Epithelial cell of prostate (primary cell): ENCODE data around the gene PTPRJ.
"Not testable (repeated sequence)": the region's sequence is repeated elsewhere in the genome, so short reads cannot be mapped to it uniquely, and the experiment has no call there.

Experiments used
- DNase-seq: peaks from one replicate; pipeline ENCODE4 v3.0.0-alpha.2; 2011; ENCODE audit warnings: low read depth, low spot score
- H3K27ac ChIP-seq: fragments of 450-650 bp; 2 replicates; pipeline ENCODE4 v1.5.1; 2017; ENCODE audit warnings: mild to moderate bottlenecking

Gene PTPRJ

DNA sequence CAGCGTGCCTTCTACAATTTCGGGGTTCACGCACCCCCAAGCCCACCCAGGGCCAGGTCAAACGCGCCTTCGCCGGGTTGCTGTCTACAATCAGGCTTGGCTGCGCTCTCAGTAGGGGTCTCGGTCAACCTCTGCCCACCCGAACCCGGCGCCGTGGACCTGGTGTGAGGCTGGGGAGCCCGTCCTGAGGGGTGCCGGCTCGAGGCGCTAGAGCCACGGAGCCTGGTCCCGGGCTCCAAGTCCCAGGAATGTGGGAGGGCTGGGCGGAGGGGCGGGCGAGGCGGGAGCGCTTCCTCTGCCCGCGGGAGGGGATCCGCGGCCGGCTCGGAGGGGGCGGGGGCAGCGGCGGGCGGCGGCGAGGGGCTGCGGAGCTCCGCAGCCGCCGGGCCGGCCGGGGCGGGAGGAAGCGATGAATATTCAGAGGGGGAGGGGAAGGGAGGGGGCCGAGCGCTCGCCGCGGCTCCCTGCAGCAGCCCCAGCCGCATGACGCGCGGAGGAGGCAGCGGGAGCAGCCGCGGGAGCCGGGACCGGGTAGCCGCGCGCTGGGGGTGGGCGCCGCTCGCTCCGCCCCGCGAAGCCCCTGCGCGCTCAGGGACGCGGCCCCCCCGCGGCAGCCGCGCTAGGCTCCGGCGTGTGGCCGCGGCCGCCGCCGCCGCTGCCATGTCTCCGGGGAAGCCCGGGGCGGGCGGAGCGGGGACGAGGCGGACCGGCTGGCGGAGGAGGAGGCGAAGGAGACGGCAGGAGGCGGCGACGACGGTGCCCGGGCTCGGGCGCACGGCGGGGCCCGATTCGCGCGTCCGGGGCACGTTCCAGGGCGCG is at the start of gene PTPRJ:
Gene PTPRJ (plus strand): TSS at position 472 of the 819 bp plus-strand sequence. CDS start 354 bp downstream, outside the sequence.
- DNase-seq, result no peak
- no peak within 1 kb of the TSS for H3K27ac ChIP-seq

DNA sequence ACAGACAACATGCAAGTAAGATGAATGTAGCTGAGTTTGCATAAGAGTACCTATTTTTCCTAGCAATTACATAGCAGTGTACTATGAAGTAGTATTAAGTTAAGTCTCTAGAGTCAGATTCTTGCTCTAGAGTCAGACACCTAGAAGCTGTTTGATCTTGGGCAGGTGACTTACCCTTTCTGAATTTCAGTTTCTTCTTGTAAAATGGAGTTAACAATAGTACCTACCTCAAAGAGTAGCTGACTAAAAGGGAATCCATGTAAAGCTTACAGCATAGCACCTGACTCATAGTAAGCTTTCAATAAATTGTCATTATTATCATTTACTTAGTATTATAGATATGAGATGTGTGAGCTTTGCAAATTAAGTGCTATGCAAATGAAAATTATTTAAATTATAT is 47.8 kb upstream of the PTPRJ start:
- no peak for DNase-seq
- no peak overlapping the region for H3K27ac ChIP-seq

DNA sequence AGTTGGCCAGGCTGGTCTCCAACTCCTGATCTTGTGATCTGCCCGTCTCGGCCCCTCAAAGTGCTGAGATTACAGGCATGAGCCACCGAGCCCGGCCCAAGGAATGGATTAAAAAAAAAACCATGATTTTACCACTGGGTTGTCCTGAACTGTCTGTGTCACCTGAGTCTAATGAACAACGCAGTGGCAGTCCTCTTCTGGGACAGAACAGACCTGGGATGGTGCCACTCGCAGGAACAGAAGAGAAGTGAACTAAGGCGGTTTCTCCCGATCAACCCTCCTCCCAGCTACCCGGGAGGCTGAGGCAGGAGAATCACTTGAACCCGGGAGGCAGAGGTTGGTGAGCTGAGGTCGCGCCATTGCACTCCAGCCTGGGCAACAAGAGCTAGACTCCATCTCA is 46.6 kb upstream of the PTPRJ start:
- H3K27ac ChIP-seq, DNase-seq: not testable (repeated sequence)

DNA sequence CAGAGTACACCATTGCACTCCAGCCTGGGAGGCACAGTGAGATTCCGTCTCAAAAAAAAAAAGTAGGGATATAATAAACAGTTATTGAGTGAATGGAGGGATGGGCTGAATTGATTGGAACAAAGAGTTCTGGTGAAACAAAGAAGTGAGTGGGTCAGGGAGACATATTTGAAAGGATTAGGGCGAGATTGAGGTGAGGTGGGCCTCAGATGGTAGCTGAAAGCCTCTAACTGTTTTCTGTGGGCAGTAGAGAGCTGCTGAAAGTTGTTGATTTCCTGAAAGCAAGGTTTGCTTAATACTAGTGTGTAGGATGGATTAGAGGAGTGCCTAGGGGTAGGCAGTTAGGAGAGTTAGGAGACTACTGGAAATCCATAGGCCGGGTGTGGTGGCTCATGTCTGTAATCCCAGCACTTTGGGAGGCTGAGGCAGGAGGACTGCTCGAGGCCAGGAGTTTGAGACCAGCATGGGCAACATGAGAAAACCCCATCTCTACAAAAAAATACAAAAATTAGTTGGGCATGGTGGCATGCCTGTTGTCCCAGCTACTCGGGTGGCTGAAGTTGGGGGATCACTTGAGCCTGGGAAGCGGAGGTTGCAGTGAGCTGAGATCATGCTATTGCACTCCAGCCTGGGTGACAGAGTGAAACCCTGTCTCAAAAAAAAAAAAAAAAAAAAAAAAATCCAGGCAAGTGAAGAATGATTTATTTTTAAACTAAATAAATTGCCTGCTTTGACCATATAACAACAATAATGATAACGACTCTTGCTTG is 41.4 kb upstream of the PTPRJ start:
- no peak for DNase-seq
- H3K27ac ChIP-seq, result no peak overlapping the region

DNA sequence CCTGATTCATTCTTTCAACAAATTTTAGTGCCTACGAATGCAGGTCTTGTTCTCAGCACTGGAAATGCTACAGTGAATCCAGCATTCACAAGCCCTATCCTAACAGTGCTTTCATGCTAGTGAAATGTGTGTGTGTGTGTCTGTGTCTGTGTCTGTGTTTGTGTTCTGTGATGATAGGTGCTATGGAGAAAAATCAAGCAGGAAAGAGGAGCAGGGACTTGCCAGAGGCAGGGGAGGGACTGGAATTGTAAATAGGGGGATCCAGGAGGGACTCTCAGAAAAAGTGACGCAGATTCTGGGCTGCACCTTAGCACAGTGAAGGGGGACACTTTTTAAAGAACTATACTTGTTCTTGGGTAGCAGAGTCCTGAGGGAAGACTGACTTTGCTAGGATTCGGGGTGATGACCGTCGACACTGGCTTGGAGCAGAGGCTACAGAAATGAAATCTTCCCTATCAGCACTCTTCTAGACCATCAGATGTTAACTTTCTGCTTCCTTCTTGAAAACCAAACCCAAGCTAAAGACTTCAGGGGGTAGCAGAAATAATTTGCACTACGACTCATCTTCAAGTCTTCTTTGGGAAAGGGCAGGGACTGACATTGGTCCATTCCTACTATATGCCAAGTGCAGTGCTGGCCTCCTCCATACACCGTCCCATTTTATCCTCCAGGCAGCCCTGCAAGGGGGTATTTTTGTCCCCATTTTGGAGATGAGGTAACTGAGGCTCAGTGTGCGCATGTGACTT is 39.3 kb upstream of the PTPRJ start:
- DNase-seq, result no peak
- no peak overlapping the region for H3K27ac ChIP-seq

DNA sequence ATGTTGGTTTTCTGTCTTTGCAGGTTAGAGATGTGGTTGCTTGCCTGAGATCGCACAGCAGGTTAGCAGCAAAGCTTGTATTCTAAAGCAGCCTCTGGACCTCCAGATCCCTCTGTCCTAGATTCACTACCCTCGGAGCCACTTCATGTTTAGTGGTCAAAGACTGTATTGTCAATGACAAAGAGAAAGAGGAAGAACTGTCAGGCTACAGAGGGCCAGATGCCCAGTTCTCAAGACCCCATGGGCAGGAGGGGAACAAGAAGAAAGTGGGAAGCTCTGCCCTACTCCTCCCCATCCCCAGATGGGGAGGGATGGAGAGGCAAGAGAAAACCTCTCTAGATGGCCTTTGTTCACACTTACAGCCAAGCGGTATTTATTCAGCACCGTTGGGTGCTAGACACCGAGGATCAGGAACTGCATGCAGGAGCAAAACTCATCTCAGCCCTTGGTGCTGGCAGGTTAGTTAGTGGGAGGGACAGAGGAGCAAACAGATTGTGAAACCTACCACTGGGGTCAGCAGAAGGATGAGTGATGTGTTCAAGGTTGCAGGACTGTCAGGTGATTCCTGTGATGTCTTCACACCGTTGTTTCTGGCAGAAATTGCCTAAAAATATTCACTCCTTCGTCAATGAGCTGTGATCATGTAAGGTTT is 38.3 kb upstream of the PTPRJ start:
- no peak for DNase-seq
- H3K27ac ChIP-seq, result no peak overlapping the region

DNA sequence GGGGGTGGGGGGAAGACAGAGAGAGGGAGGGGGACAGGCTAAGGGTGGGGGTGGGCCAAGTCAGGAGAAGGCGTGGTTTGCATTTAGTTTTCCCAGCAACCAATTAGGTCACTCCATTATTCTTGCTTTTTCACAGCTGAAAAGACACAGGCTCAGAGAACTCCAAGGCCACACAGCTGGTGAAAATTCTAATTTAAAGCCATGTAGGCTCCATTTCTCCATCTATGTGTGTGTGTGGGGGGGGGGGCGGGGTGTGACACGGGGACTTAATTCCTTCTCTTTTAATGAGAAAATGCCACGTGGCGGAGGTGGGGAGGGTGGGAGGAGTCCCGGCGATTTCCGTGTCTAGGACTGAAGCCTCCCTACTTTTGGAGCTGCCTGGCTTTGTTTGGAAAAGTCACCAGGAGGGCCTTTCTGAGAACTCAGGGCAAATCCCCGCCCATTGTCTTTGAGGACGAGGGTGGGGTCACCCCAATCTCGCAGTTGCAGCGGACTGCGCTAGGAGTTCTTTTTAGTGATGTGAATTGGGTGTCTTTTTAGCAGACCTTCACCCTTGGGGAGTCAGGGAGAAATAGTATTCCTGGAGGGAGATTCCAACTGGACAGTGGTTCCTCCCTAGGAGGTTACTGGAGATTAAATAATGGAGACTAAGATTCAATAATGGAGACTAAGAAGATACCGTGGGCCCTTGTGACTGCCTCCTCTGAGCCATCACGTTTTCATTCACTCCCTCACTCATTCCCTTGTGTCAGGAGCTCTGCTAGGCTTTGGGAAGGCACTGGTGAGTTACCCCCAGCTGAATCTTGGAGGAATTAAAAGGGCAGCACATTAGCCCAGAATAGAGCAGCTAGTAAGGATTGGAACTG is 36.4 kb upstream of the PTPRJ start:
- H3K27ac ChIP-seq, result no peak overlapping the region
- DNase-seq, result no peak

DNA sequence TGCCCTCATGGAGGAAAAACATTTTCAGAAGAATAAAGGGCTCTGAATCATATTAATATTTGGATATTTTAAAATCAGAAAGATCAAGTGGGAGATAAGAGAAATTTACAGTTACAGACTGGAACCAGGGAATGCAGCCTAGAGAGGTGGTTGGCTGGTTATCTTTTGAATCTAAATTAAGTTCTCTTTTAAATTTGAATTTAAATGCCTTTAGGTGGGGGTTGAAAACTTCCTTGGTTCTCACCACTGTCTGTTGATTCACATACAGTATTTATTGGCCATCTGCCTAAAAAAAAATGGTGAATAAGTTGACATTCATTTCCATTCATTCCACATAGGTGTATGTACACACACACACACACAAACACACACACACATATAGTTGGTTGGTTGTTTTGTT is 35.7 kb upstream of the PTPRJ start:
- no peak overlapping the region for H3K27ac ChIP-seq
- no peak for DNase-seq

DNA sequence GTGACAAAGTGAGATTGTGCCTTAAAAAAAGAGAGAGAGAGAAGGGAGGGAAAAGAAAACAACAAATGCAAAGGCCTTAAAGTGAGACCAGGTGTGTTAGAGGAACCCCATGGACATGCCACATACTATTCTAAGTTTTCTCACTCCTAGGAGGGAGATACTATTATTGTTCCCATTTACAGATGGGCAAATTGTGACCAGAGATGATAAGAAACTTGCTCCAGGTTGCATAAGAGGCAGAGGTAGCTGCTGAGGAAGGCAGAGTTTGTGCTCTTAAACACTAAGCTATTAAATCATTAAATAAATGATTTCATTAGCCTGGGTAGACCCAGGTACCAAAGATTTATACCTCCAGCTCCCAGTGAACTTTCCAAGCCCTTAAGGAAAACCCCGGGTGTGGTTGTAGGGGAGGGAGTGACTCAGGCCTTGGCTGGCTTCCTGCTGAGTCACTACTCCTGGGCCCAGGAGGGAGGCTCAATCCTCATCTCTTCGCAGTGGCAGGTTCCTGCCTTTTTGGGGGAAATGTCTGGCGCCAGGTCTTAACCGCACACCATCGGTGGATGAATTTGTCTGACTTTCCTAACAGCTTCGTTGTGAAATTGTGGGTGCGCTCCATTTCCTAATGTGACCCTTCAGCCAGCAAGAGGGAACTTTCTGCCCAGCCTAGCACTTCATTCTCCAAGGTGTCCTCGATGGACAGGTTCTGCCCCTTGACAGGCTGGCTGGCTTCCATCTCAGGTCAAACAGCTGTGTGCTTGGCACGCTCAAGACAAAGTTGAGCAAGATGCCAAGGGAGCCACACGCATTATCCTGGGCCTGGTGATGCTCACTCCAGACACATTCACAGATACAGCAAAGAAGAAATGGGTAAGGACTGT is 33.4 kb upstream of the PTPRJ start:
- peak overlapping the region; percentile 39 for H3K27ac ChIP-seq
- peak; percentile 87 for DNase-seq

DNA sequence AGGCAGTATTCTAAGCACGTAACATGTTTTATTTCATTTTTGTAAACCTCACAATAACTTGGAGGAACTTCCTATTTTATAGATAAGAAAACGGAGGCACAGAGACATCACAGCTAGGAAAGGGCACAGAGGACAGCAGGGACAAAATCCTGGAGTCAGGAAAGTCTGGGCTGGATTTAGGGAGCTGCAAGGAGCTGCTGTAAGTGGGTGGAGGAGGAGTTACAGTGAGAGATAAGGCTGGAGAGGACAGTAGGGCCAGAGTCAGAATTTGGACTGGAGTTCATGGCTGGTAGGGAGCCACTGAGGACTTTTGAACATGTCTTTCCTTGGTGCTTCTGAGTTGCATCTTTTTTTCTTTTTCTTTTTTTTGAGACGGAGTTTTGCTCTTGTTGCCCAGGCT is 32.2 kb upstream of the PTPRJ start:
- H3K27ac ChIP-seq, result no peak overlapping the region
- DNase-seq, result no peak

DNA sequence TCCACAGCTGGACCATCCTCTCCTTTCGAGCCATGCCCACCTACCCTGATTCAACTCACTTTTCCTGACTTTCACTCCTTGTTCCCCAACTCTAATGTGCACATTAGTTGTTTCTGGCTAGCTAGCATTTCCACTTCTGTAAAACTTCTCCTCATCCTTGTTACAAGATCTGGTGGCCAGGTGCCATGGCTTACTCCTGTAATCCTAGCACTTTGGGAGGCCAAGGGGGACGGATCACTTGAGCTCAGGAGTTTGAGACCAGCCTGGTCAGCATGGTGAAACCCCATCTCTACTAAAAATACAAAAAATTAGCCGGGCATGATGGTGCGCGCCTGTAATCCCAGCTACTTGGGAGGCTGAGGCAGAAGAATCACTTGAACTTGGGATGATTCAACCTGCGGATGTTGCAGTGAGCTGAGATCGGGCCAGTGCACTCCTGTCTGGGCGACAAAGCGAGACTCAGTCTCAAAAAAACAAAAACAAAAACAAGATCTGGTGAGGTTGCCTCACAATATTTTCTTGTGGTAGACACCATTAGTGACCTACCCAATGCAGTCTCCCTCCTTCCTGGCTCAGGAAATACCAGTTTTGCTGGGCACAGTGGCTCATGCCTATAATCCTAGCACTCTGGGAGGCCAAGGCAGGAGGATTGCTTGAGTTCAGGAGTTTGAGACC is 31.2 kb upstream of the PTPRJ start:
- not testable (repeated sequence) for H3K27ac ChIP-seq

DNA sequence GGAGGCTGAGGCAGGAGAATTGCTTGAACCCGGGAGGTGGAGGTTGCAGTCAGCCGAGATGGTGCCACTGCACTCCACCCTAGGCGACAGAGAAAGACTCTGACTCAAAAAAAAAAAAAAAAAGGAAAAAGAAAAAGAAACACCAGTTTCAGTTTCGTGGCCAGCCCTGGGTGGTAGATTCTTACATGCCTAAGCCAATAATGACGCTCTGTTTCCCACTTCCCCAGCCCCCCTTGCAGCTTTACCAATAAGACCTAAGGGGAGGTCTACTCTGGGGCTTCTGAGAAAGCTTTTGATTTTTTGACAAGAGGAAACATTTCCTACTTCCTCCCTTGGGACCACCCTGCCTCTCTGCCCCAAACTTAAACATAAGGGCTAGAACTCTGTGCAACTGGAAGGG is 30.0 kb upstream of the PTPRJ start:
- H3K27ac ChIP-seq, result no peak overlapping the region
- no peak for DNase-seq

More for the DNA sequence above, 31.2 kb upstream of the PTPRJ start:
- not testable (repeated sequence) for DNase-seq

DNA sequence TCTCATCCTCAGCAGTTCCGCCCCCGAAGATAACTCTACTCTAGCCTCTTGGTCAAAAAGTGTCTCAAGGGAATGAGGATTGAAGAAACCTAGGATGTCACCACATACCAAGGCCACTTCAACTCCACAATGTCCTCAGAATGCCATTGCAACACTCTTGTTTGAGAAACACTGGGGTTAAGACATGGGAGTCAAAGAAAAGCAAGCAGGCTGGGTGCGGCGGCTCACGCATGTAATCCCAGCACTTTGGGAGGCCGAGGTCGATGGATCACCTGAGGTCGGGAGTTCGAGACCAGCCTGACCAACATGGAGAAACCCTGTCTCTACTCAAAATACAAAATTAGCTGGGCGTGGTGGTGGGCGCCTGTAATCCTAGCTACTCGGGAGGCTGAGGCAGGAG is 28.9 kb upstream of the PTPRJ start:
- not testable (repeated sequence) for DNase-seq, H3K27ac ChIP-seq

DNA sequence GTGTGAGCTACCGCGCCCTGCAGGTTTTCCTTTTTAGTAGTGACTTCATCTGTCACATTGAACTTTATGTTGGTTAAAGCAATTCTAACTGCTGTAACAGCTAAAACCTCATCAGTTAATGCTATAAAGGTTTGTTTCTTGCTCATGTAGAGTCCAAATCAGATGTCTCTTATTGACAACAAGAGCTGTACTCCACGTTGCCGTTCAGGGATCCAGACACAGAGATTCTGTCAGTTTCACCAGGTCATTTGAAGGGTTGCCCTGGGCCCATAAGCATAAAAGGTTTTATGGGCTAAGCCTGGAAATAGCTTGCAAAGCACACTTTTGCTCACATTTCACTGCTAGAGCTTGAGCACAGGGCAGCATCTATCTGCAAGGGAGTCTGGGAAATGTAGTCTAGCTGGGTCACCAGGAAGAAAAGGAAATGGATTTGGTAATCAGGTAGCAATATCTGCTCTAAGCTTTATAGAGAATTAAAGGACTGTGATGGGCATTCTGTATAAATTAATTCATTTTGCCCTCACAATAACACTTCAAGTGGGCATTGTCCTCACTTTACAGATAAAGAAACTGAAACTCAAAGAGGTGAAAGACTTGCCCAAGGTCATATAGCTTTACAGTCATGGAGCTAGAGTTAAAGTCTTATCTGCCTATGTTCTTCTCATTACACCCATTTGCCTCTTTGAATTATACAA is 25.2 kb upstream of the PTPRJ start:
- H3K27ac ChIP-seq, result no peak overlapping the region
- DNase-seq, result no peak

DNA sequence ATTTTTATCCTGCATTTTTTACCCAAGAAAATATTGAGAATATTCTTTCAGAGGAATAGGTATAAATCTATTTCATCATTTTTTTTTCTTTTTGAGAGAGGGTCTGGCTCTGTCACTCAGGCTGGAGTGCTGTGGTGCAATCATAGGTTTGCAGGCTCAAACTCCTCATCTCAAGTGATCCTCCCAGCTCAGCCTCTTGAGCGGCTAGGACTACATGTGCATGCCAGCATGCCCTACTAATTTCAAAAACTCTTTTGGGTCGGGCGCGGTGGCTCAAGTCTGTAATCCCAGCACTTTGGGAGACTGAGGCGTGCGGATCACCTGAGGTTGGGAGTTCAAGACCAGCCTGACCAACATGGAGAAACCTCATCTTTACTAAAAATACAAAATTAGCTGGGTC is 20.3 kb upstream of the PTPRJ start:
- H3K27ac ChIP-seq, result no peak overlapping the region
- DNase-seq, result no peak

DNA sequence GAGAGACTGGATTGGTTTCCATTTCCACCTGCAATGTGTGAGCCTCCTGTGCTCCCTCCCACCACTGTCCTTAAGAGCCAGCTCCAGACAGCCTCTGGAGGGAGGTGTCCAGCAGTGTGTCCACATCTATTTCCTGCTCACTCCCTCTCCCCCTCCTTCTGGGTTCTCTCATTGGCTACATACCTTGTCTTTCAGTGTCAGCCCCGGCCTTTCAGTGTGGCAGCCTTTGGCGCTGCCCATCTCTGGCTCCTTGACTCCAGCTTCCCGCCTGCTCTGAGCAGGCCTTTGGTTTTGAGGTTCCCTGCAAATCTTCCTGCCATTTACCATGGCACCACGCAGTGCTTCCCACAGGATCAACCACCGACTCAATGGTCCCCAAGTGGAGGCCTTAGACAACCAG is 19.0 kb upstream of the PTPRJ start:
- DNase-seq, result no peak
- no peak overlapping the region for H3K27ac ChIP-seq

DNA sequence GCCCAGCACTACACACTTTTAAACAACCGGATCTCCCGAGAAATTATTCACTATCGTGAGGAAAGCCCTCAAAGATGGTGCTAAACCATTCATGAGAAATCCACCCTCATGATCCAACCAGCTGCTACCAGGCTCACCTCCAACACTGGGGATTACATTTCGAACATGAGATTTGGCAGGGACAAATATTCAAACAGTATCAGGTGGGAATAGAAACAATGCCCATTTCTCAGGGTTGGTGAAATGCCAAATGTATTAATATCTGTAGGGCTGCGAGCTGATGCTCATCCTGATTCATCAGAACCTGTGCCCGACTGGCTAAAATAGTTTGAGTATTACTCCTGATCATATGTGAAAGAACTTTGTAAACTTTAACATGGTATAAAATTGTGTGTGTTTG is 15.8 kb upstream of the PTPRJ start:
- DNase-seq, result no peak
- no peak overlapping the region for H3K27ac ChIP-seq
